ES-I3 (cell line): Measurements from ENCODE around the gene SS18L1.

Source experiments
- H3K36me3 ChIP-seq: 2 replicates; pipeline ENCODE4 v1.6.1; 2013; ENCODE audit warnings: mild to moderate bottlenecking, low read length, control low read depth, moderate library complexity; ENCODE audit not compliant: insufficient read depth
- H3K4me1 ChIP-seq: 2 replicates; pipeline ENCODE4 v1.6.1; 2013; ENCODE audit warnings: mild to moderate bottlenecking, control low read depth, low read length; ENCODE audit not compliant: insufficient read depth
- H3K9ac ChIP-seq: 2 replicates; pipeline ENCODE4 v1.6.1; 2013; ENCODE audit warnings: low read depth, mild to moderate bottlenecking, low read length, moderate library complexity
- H3K9me3 ChIP-seq: 2 replicates; pipeline ENCODE4 v1.6.1; 2013; ENCODE audit warnings: mild to moderate bottlenecking, low read length, moderate library complexity; ENCODE audit not compliant: control insufficient read depth, insufficient read depth

Gene SS18L1

DNA sequence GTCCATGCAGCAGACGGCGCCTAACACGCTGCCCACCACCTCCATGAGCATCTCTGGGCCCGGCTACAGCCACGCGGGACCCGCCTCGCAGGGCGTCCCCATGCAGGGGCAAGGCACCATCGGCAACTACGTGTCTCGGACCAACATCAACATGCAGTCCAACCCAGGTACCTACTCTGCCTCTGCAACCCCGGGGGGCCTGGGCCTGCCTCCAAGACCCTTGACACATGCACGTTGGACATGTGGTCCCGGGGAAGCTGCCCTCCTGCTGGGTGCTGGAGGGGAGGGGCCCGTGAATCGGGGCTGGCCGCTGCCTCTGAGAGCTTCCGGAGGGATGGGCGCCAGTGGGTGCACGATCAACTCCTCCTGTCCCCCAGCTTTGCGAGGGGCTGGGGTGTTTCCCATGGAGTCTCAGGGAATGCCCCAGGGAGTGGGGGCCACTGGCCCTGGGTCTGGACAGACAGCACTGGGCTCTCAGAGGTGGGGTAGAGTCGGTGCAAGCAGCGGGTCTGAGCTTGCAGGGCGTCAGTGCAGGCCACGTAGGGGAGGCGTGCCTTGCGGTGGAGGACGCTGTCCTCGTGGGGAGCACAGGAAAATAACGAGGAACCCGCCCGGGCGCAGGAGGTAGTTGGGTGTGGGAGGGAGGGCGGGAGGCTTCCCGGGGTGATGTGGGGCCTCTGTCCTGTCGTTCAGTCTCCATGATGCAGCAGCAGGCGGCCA is 19.4 kb downstream of the SS18L1 start:
- Histone ChIP-seq H3K36me3 (peaks cover 6% of the 10 kb centered on the region), H3K9ac (no peak overlapping the region), H3K4me1 (no peaks in the 10 kb centered on the region), H3K9me3 (no peaks in the 10 kb centered on the region)

GRCh38 chr20:62163485-62163865 is 19.9 kb downstream of the SS18L1 start:
- no peak overlapping the region for H3K9ac ChIP-seq
- no peaks in the 10 kb centered on the region for H3K4me1 ChIP-seq
- H3K9me3 ChIP-seq = no peaks in the 10 kb centered on the region
- H3K36me3 ChIP-seq = peaks cover 6% of the 10 kb centered on the region

GRCh38 chr20:62163986-62164762 is 20.6 kb downstream of the SS18L1 start:
- no peaks in the 10 kb centered on the region for H3K4me1 ChIP-seq
- peaks cover 6% of the 10 kb centered on the region for H3K36me3 ChIP-seq
- H3K9me3 ChIP-seq = no peaks in the 10 kb centered on the region
- no peak overlapping the region for H3K9ac ChIP-seq

- H3K36me3 ChIP-seq = peaks cover 6% of the 10 kb centered on the region
- H3K9ac ChIP-seq = no peak overlapping the region
- H3K9me3 ChIP-seq = no peaks in the 10 kb centered on the region
- H3K4me1 ChIP-seq = no peaks in the 10 kb centered on the region
These were observed 21.6 kb downstream of the SS18L1 start for GRCh38 chr20:62164879-62165761.

DNA sequence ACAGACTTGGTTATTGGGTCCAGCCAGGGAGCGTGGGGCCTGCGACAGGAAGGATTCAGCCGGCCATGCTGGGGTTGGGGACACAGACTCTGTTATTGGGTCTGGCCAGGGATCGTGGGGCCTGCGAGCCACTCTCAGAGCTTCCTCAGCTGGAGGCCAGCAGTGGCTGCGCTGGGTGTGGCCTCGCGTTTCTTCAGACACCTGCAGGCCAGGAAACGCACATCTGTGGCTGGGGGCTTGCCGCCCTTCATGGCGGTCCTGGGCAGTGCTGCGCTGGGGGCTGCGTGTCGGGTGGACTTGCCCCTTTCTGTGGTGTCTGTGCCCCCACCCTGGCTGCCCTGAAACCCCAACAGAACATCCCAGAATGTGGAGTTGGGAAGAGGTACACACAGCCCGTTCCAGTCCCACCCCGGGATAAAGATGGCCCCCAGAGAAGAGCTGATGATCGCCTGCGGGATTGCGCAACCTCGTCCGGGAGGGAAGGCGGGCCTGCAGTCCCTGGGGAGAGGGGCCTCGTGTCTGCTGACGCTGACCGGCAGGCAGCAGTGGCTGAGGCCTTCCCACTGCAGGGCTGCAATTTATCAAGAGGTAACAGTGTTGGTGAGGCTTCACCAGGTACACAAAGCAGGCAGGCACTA is 22.3 kb downstream of the SS18L1 start:
- peaks cover 6% of the 10 kb centered on the region for H3K36me3 ChIP-seq
- no peaks in the 10 kb centered on the region for H3K4me1 ChIP-seq
- H3K9ac ChIP-seq = no peak overlapping the region
- H3K9me3 ChIP-seq = no peaks in the 10 kb centered on the region

- no peaks in the 10 kb centered on the region for H3K4me1 ChIP-seq
- H3K9ac ChIP-seq = no peak overlapping the region
- H3K36me3 ChIP-seq = peaks cover 4% of the 10 kb centered on the region; the same call in 1 of the 2 replicates
- no peaks in the 10 kb centered on the region for H3K9me3 ChIP-seq
These were observed 23.9 kb downstream of the SS18L1 start for GRCh38 chr20:62167474-62167873.

- H3K4me1 ChIP-seq = no peaks in the 10 kb centered on the region
- no peaks in the 10 kb centered on the region for H3K9me3 ChIP-seq
- peaks cover 4% of the 10 kb centered on the region; the same call in 1 of the 2 replicates for H3K36me3 ChIP-seq
- H3K9ac ChIP-seq = no peak overlapping the region
These were observed 24.5 kb downstream of the SS18L1 start for GRCh38 chr20:62168061-62168460.

DNA sequence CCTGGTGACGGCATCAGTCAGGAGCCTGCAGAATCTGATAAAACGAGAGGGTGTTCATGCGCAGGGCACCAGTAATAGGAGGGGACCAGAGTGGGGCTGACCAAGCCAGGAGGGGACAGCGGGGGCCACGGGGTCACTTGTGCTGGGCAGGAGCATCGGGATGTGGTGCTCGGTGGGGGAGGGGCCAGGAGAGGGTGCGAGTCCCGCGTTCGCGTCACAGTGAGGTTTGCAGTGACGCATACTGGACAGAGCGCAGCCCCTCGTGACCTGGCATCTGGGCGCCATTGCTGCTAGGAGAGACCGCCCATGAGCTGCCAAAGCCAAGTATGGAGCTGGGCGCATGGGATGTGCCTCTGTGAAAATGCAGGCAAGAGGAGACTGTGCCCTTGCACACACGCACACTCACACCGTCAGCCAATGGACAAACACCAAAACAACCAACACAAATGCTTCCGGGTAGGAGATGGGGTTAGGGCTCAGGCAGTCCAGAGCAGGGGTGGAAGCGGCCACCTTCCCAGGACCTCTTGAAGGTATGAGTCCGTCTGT is 25.4 kb downstream of the SS18L1 start:
- no peaks in the 10 kb centered on the region for H3K9me3 ChIP-seq
- no peaks in the 10 kb centered on the region for H3K4me1 ChIP-seq
- H3K9ac ChIP-seq = no peak overlapping the region
- peaks cover 4% of the 10 kb centered on the region; the same call in 1 of the 2 replicates for H3K36me3 ChIP-seq

DNA sequence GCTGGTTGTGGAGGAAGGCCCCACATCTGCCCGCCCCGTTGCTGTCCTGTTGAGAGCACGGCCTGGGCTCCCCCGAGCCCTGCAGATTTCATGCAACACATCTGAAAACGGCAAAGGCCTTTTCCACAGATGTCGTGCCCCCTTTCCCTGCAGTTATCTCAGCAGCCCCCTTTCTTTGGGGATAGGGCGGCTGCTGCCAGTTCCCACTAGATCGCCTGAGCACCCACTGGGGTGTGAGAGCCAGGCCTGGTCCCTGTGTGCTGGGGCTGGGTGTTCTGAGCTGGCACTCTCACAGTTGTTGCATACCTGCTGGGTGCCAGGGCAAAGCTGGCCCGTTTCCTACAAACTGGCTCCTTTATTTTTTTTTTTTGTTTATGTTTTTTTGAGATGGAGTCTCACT is 27.0 kb downstream of the SS18L1 start:
- H3K9ac ChIP-seq = no peak overlapping the region
- H3K36me3 ChIP-seq = peaks cover 5% of the 10 kb centered on the region
- H3K4me1 ChIP-seq = no peaks in the 10 kb centered on the region
- no peaks in the 10 kb centered on the region for H3K9me3 ChIP-seq

DNA sequence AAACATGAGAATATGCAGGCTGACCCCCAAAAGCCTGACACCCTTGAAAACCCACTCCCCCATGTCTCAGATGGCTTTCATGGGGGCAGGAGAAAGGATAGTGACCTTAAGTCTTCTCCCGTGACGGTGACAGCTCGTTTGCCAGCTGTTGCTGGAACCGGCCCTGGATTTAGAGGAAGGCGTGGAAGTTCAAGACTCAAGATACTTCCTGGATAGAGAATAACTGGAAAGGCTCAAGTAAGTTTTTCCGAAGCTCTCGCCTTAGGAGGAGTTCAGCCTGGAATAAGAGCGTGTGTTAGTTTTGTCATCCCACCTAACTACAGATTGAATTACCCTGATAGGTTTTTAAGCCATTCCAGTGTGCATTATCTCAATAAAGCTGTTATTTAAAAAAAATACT is 27.7 kb downstream of the SS18L1 start:
- H3K9ac ChIP-seq = no peak overlapping the region
- H3K4me1 ChIP-seq = no peaks in the 10 kb centered on the region
- no peaks in the 10 kb centered on the region for H3K9me3 ChIP-seq
- H3K36me3 ChIP-seq = peaks cover 6% of the 10 kb centered on the region; the same call in 1 of the 2 replicates

- Histone ChIP-seq H3K9ac (no peak overlapping the region), H3K9me3 (no peaks in the 10 kb centered on the region), H3K36me3 (peaks cover 6% of the 10 kb centered on the region; the same call in 1 of the 2 replicates), H3K4me1 (no peaks in the 10 kb centered on the region)
These were observed 29.1 kb downstream of the SS18L1 start for GRCh38 chr20:62172666-62173065.

- Histone ChIP-seq H3K4me1 (no peaks in the 10 kb centered on the region), H3K36me3 (peaks cover 11% of the 10 kb centered on the region; the same call in 1 of the 2 replicates), H3K9me3 (no peaks in the 10 kb centered on the region), H3K9ac (no peak overlapping the region)
These were observed 30.6 kb downstream of the SS18L1 start for GRCh38 chr20:62174021-62174804.
